Inflammatory macrophage treated with lipopolysaccharide for 1 hour (primary cell): Measurements from ENCODE around the gene MNS1.
"Not testable (repeated sequence)": the region's sequence is repeated elsewhere in the genome, so short reads cannot be mapped to it uniquely, and the experiment has no call there.

Experiments used
- DNase-seq, 2 donors: peaks; one replicate each; pipeline ENCODE4 v3.0.0-alpha.2; 2020 to 2022

MNS1 gene

GRCh38 chr15:56442354-56442753 lies 22.6 kb downstream of the MNS1 start:
- no peak for DNase-seq

DNA sequence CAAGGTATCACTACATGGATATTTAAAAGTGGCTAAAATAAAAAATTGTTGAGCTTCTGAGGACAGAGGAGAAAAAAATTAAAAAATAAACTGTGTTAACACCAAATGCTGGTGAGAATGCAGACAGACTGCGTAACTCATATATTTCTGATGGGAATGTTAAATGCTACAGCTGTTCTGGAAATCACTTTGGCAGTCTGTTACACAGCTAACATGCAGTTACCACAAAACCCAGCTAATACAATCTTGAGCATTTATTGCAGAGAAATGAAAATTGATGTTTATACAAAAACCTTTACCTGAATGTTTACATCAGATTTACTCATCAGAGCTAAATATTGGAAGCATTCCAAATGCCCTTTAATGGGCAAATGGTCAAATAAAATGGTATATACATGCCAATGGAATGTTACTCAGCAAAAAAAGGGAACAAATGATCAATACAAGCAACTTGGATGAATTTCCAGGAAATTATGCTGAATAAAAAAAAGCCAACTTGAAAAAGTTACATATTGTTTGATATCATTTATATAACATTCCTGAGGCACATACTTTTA lies 24.6 kb downstream of the MNS1 start:
- no peak for DNase-seq

GRCh38 chr15:56432304-56432703 lies 32.6 kb downstream of the MNS1 start:
- no peak for DNase-seq

- peak; percentile 33 to 56 for DNase-seq
These were observed 36.0 kb downstream of the MNS1 start for GRCh38 chr15:56428821-56429458.

GRCh38 chr15:56425976-56426375 lies 39.0 kb downstream of the MNS1 start:
- DNase-seq: no peak

DNA sequence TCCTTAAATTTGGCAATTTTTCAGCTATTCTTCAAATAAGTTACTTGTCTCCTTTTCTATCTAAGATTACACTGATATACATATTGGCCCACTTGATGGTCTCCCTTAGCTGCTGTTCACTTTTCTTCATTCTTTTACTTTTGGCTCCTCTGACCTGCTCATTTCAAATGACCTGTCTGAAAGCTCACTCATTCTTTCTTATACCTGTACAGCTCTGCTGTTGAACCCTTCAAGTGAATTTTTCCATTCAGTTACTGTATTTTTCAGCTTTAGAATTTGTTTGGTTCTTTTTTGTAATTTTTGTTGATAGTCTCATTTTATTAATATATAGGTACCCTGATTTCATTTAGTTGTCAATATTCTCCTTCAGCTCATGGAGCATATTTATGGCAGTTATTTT lies 39.7 kb downstream of the MNS1 start:
- DNase-seq: no peak

- DNase-seq: not testable (repeated sequence)
These were observed 51.7 kb downstream of the MNS1 start for GRCh38 chr15:56413114-56413733.

DNA sequence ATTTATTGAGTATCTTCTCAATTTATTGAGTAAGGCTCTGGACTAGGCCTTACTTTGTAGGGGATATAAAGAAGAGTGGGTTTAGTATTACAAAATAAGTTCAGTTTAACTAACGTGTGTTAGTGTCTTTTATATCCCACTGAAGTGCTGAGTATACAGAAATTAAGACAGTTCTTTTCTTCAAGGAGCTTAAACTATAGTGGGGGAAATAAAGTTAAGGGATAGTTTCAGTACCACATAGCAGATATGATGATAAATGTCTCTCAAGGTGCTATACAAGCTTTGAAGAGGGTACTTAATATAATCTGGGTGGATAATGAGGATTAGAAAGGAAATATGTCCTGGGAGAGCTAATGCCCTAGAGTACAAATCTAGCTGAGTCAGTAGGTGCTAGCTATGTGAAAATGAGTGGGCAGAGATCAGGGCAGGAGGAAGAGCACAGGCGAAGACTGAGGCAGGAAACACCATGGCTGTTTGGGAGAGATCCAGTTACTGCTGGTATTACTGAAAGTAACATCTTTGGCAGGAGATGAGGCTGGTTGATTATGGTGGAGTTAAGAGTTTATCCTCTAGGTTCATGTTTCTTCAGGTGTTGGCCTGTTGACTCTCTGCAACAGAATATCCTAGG lies 53.7 kb downstream of the MNS1 start:
- no peak for DNase-seq

GRCh38 chr15:56410721-56411120 lies 54.2 kb downstream of the MNS1 start:
- no peak for DNase-seq

GRCh38 chr15:56399209-56399608 lies 65.7 kb downstream of the MNS1 start:
- not testable (repeated sequence) for DNase-seq

- not testable (repeated sequence) for DNase-seq
These were observed 67.6 kb downstream of the MNS1 start for GRCh38 chr15:56397325-56397724.

DNA sequence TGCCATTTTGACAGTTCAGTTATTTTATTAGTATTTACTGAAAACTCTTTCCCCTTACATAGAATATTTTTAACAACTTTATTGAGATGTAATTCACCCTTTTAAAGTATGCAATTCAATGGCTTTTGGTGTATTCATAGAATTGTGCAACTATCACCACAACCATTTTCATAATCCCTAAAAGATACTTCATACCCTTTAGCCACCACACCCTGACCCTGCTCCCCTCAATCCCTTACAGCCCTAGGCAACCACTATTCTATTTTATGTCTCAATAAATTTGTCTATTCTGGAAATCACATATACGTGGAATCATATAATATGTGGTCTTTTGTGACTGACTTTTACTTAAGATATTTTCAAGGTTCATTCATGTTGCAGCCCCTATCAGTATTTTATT lies 70.0 kb downstream of the MNS1 start:
- no peak for DNase-seq

- DNase-seq: no peak
These were observed 71.7 kb downstream of the MNS1 start for GRCh38 chr15:56393277-56393676.

DNA sequence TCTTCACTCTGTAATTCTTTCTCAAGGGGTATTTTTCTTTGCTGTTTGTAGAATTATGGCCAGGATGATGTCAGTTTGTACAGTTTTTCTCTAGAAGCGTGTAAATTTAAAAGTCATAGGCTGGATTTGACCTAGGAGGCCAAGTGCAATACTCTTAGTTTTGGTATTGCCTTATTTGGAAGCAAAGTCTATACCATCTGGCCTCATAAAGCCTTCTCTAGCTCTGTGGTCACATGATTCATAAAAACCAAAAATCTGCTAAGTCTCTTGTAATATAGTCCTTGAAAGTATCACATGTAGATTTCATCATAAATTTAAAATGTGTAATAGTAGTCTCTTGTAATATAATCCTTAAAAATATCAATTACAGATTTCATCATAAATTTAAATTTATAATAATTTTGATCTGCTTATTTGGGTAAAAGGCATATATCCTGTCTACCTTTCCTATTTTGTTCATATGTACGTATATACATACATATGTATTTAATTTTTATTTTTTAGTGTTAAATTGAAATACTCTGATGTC lies 74.1 kb downstream of the MNS1 start:
- DNase-seq: no peak

- no peak for DNase-seq
These were observed 79.0 kb downstream of the MNS1 start for GRCh38 chr15:56385908-56386307.

DNA sequence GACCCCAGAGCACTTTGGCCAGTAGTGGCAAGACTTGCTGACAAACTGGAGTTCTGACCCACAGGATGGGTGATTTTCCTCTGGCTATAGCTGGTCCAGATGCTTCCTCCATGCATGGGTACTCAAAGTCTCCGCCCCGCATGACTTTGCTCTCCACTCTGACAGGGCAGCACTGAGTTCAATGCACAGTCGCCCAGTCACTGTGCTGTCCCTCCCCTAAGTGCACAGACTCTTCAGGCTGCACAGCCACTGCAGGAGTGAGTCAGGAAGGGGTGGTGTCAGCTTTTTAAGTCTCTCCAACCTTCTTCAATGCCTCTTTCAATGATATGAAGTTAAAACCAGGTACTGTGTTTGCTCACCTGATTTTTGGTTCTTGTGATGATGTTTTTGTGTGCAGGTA lies 81.9 kb downstream of the MNS1 start:
- no peak for DNase-seq
